Fibroblast of skin of scalp (primary cell): ENCODE data around the gene RAB30.

ENCODE experiments used
- DNase-seq: peaks from one replicate; pipeline ENCODE4 v3.0.0-alpha.2; 2013

RAB30 gene

DNA sequence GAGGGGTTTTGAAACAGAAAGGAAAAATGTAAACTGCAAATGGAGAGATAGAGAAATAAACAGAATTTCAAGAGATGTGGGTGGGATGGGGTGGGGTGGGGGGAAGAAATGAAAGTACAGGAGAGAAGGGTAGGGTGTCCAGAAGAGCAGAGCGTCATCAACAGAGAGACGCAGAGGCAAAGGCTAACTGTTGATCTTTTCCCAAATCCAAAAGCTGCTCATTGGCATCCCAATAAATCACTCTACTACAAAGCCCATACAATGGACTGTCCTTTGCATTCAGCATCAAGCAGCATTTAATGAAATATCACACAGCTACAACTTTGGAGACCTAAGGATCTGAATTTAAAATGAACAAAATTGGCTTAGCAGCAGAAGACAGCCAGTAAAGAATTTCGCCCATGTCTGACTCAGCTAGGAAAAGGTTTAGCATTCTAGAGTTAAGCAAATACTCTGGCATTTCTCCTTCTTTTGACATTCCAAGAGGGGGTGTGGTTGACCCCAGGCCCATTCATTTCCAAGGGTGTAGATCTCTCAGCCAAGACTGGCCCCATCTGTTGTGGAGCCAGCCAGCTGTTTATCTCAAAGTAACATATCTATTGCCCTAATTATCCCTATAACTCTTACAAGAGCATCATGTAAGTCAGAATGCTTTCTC, 1.5 kb downstream of the RAB30 start:
- peak; percentile 79 for DNase-seq

DNA sequence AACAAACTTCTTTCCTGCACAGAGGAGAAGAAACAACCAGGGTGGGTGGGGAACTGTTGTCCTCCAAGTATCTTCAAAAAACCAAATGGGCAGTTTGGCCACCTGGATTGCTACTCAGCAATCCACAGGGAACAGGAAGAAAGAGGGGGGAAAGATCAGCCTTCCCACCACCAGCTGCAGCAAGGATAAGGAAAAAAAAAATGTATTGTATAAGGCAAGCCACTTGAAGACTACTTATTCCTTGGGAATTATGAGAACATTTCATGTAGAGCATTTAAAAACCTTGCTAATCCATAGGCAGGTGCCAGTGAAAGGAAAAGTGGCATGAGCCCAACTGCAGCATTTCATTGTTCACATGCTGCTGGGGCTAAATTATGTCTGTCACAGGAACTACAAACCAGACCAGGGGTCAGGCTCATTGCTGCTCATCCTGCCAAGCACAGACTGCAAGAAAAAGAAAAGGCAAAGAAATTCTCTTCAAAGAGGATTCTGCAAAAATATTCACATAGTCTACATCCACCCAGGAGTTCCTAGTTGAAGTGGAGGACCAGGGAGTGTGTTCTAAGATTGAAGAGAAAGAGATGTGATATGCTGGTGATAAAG, 2.2 kb downstream of the RAB30 start:
- DNase-seq, result no peak

DNA sequence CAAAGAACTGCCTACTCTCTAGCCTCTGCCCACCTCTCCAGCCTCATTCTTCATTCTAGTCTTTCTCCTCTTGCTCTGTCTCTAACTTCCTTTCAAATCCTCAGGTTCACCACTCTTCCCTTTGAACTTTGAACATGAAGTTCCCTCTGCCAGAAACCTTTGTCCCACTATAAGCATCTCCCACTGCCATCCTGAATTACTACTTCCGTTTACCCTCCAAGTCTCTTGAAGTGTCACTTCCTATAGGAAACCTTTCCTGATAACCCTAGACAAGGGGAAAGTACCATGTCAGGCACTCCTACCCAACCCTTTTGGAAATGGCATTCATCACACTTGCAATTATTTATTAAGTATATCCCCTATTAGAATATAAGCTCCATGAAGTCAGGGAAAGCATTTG, 3.1 kb downstream of the RAB30 start:
- DNase-seq, result no peak

DNA sequence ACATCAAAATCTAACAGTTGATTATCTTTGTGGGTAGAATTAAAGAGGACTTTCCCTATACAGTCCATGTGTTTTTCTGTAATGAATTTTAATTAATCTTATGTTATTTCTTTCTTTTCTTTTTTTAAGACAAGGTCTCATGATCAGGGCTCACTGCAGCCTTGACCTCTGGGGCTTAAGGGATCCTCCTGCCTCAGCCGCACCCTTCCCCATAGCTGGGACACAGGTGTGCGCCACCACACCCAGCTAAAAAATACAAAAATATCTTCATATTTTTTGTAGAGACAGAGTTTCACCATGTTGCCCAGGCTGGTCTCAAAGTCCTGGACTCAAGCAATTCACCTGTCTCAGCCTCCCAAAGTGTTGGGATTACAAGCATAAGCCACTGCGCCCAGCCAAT, 7.7 kb downstream of the RAB30 start:
- no peak for DNase-seq

DNA sequence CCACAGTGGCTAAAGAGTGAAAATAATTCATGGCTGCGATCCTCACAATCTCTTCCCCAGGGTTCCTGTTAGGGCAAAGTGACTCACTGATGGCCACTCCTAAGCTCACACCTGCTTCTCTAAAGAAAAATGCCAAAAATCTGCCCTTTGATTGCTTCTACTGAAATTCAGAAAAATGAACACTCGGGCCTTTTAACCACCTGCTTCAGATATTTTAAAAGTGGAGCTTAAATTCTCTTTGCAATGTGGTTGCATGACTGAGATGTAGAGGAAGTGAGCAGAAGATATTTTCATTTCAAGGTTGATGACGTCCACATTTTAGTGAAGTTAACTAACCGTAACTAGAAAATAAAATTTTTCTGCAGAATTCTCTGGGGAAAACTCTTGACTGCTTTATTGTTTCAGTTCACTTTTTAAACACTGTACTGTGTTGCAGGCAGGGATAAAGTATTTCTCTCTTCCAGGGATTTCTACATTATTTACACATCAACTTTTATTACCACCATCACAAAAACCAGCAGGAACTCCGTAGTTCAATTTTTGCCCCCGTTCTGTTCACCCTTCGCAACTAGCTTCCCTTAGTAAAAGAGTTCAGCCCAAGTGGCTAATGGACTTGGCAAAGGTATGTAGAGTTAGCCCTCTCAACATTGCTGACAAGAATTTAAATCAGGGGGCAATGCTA, 8.5 kb downstream of the RAB30 start:
- peak; percentile 71 for DNase-seq

DNA sequence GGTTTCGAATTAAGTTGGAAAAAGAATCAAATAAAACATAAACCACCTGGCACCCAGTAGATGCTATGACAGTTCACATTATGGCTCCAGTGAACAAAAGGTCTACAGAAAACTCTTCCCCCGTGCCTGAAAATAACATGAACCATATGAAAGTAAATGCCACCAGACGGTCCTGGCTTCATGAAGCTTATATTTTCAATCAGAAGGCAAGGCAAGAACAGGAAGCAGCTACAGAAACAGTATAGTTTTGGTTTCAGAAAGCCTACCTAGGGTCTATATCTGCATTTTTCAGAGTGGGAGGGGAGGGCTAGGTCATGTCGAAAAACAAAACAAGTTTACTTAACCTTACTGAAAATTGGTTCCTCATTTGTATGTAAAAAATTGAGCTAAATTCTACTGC, 9.8 kb downstream of the RAB30 start:
- DNase-seq, result no peak

DNA sequence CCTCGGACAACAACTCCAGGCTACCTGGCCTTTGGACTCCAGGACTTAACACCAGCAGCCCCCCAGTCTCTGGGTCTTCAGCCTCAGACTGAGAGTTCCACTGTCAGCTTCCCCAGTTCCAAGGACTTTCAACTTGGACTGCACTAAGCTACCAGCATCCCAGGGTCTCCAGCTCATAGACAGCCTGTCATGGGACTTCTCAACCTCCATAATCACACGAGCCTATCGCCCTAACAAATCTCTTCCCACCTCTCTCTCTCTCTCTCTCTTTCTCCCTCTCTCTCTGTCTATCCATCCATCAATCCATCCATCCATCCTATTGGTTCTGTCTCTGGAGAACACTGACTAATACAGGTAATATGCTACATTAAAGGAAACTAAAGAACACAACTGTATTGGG, 10.7 kb downstream of the RAB30 start:
- no peak for DNase-seq

DNA sequence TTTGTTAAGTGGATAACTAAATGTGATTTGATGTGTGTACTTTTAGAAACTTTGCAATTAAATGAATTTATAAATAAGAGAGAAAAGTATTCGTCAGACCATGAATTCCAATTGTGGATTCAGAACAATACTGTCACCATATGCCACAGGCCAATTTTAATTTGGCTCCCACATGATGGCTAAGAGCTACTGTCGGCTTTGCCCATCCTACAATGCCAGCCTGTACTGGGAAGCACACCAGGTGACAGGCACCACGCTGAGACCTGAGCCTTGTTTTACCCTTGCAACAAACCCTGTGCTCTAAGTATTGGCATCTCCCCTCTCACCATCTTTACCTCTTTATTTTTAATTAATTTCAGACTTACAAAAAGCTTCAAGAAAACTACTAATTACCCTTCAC, 14.0 kb downstream of the RAB30 start:
- no peak for DNase-seq

DNA sequence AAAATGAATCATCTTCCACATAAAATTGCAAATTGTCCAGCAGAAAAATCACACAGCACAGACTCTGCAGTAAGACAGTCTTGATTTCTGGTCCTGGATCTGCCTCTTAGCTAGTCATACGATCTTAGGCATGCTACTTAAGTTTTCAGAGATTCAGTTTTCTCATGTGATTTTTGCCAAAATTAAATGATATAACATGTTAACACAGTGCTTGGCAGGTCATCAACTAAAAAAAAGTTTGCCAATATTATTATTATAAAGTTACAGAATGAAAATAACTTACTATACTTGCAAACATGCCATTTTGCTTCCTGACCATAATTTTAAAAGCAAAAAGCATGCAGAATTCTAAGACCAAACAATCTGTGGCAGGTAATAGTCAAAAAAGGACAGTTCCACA, 15.1 kb downstream of the RAB30 start:
- no peak for DNase-seq

DNA sequence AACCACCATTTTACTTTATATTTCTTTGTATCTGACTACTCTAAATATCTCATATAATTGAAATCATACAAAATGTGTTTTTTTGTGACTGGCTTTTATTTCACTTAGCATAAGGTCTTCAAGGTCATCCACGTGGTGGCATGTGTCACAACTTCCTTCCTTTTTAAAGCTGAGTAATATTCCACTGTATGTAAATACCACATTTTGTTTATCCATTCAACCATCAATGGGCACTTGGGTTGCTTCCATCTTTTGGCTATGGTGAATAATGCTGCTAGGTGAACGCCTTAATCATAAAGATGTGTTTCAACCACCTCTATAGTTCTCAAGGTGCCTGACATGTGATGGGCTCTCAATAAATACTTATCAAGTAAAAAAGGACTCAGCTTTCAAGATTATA, 15.5 kb downstream of the RAB30 start:
- no peak for DNase-seq

DNA sequence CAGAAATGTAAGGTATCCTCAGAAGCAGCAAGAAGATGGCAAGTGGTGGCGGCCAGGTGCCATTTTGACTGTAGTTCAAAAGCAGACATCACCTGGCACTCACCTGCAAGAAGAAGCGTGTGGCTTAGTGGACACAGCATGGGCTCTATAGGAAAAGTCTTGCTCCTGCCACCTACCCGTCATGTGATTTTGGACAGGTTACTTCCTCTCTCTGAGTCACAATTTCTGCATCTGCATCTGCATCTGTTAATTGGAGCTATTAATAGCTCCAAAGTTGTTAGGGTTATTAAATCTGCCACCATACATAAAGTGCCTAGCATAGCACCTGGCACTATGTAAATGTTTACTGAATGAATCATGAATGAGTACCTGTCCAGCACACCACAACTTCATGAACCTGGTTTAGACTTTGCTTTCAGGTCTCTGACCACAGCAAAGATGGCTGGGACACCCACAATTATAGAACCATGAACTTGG, 16.8 kb downstream of the RAB30 start:
- DNase-seq, result no peak

DNA sequence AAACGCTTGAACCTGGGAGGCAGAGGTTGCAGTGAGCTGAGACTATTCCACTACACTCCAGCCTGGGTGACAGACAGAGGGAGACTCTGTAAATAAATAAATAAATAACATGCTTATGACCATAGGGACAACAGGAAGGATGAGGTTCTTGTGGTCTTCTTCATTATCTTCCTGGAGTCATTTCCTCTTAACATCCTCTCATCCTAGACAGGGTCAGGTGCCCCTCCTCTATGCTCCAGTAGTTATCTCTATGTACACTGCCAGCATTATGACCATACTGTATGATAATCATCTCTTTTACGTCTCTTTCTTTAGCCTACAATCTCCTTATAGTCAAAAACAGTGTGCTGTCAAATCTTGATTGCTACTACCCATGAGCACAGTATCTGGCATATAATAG, 17.7 kb downstream of the RAB30 start:
- no peak for DNase-seq

DNA sequence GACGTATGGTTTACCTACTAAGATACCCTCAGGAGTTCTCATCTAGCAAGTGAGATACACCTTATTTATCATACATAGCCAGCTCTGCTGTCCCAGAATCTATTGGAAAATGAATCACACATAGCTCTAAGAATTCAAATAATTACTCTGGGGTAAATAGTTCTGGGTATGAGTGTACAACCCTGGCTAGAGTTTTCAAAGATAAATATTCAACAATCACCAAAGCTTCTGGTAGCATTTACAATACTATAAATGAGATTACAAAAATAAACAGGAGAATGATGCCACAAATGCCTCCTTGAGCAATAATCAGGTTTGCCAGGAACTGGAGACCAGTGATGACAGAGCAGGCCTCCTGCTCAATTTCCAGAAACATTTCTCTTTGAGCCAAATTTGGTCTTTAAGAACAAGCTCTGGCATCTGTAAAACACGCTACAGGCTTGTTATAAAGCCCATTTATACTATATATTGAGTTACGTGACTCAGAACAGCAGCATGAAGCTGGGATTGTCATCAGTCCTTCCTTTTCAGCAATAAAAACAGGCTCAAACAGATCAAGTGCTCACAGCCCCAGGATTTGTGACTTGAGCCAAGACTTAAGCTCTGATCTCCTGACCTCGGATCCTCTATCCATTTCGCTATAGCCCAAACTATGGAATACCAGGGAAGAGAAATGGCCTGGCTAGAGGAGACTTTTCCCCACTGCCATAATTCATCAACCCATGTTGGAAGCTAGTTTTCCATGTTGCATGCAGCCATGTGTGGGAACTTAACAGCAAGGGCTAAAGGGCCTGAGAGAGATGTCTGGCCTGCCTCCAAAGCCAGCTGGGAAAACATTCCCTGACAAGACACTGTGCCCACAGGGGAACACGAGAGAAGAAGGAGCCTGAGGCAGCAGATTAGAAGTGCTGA, 19.7 kb downstream of the RAB30 start:
- peak; percentile 98 for DNase-seq

DNA sequence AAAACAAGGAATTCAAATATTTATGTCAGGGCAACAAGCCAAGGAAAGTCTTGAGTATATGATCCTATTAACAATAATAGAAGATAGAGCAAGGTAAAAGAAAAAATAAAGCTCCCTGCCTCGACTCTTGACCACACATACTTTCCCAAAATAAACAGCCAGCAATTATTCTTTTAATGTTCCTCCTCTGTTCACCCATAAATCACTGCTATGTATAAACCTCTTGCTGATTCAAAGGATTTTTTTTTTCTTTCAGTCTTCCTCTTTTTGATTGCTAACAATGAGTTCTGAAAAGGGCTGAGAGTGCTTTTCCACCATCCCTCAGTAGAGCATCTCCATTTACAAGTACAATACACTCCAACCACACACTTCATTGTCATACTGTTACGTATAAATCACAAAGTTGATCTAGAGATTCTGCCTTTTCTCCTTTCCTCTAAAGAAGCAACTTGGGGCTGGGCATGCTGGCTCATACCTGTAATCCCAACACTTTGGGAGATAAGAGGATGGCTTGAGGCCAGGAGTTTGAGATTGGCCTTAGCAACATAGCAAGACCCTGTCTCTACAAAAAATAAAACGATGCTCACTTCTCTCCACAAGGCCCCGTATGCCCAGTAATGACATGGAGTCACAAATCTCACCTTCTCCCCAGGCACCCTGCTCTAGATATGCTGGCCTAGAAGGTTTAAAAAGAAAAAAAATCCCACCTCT, 24.0 kb downstream of the RAB30 start:
- DNase-seq, result no peak

DNA sequence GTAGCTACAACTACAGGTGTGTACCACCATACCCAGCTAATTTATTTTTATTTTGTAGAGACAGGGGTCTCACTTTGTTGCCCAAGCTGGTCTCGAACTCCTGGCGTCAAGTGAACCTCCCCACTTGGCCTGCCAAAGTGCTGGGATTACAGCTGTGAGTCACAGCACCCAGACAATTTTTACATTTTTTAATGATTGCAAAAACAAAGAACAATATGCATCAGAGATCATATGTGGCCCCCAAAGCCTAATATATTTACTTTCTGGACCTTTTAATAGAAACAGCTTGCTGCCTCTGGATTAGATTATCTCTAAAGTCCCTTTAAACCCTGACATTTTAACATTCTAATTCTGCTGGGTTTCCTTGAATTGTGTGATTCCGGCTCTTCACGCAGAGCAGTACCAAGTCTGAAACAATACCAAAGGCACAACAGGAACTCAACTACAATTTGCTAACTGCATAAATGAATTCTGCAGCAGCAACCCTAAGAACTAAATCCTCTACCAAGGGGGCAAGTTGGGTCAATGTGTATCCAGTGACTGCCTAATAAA, 25.0 kb downstream of the RAB30 start:
- peak; percentile 76 for DNase-seq

DNA sequence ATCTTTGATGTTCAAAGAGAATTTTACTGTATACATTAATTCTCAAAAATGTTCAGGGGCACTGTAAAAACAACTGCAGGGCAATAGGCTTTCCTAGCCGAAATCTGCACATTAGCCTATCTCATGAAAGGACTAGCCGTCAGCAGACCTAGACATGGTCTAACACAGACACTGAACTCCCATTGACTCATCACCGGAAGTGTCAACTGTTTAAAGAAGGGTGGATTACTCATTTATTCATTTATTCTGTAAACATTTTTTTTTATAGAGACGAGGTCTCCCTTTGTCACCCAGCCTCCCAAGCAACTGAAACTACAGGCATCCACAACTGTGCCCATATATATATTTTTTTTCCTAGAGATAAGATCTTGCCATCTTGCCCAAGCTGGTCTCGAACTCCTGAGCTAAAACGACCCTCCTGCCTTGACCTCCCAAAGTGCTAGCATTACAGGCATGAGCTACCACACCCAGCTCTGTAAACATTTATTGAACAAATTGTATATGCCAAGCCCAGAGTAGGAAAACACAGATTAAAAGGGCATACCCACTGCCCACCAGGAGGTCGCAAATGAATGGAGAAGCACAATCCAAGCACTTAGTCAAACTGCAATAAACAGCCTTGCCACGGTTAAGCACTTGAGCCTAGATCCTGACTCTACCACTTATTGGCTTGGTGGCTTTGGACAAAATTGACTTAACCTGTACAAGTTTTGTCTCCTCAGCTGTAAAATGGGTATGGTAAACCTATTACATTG, 26.6 kb downstream of the RAB30 start:
- DNase-seq, result peak; percentile 80

DNA sequence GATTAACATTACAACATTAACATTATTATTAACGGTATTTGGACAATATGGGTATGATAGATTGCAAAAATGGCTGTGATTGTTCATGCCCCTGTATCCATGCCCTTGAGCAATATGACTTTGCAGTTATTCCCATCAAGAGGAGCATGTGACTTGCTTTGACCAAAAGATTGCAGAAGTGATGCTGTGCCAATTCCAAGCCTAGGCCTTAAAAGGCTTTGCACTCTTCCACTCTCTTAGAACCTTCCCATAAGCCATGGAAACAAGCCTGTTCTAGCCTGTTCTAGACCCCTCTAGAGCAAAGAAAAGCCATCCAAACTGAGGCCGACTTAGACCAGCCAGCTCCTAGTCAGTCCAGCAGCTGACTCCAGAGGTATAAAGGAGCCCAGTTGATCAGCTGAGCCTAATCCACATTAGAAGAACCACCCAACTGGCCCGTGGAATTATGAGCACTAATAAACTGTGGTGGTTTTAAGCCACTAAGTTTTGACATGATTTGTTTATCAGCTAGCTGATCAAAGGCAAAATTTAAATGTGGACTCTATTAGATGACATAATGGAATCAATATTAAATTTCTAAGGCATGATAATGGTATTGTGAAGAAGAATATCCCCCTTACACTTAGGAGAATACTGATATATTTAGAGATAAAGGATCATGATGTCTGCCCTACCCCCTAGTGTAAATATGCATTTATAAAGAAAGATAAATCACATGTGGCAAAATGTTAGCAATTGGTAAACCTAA, 28.6 kb downstream of the RAB30 start:
- DNase-seq, result peak; percentile 36

DNA sequence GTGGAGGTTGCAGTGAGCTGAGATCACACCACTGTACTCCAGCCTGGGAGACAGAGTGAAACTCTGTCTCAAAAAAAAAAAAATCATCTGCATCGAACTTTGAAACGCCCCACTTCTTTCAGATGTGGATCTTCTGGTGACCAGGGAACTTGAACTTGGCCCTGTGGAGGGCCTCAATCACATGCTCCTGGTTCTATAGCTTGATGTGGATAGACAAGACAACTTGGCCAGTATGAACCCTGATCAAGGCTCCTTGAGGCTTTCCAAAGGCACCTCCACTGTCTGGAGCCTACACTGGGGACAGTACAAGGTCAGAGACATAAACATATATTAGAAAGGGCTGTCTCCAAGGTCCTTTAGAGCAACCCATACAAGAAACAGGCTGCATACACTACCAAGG, 30.6 kb downstream of the RAB30 start:
- no peak for DNase-seq

DNA sequence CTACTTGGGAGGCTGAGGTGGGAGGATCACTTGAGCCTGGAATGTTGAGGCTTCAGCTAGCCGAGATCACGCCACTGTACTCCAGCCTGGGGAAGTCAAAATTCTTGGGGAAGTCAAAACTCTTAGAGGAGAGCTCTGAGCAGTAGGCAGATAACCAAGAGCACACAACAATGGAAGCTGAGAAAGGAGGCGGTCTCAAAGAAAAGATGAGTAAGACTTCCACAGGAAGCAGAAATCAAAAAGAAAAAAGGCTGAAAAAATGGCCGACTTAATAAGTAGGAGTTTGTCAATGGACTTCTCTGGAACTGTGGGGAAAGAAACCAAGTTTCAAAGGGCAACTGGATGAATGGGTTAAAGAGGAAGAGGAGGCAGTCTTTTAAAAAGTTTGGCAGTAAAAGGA, 32.1 kb downstream of the RAB30 start:
- no peak for DNase-seq

DNA sequence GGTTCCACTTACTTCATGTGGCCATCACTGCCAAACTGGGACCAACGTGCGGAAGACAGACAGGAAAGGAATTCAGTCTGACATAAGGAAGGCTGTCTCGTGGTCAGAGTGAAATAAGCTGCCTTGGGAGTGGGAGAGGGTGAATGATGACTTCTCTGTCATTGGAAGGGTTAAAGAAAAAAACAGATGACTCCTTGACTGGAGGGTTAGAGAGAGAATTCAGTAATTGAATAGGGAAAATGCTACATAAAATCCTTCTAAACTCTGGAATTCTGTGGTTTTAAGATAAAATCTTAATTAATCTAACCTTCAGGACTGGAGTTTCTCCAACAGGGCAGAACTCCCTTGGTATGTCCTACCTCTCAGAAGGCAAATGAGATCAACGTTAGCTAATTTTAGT, 33.8 kb downstream of the RAB30 start:
- peak; percentile 72 for DNase-seq

DNA sequence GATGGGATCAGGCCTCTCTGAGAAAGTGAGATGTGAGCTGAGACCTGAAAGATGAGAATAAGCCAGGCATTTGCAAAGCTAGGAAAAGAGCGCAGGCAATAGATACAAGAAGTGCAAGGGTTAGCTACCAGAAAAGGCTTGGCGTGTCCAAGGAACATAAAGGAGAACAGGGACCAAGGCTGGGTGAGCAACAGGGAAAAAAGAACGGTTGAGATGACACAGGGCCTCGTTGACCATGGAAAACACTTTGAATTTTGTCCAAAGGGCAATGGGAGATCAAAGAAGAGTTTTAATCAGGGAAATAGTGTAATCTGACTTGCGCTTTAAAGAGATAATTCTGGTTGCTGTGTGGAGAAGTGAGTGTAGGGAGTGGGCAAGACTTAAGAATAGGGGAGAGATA, 35.0 kb downstream of the RAB30 start:
- no peak for DNase-seq
